ENCODE measurements around the gene PTPRD. TPM values are rescaled to one million over a fixed set of nuclear protein-coding genes. Genes with fewer than 3 reads are reported as not detected.

PTPRD gene
- total and polyA plus RNA-seq, 2 experiments from 2014 or later = 11.5 to 58.0 TPM

- no peak for TF ChIP-seq ETS1 (IDR thresholded peaks at IDR 0.05)
- no peak for TF ChIP-seq EZH2phosphoT487 (IDR thresholded peaks at IDR 0.05; ENCODE audit: unreplicated experiment)
- TF ChIP-seq JUNB (IDR thresholded peaks at IDR 0.05; ENCODE audit: unreplicated experiment) = no peak
- no peak for TF ChIP-seq CREB1 (CRISPR knock-in tag; IDR thresholded peaks at IDR 0.05; ENCODE audit: low read depth)
Observed at GRCh38 chr9:8832955-8833354, 1779.8 kb downstream of the PTPRD start (continued).

GRCh38 chr9:8832386-8832785 is 1780.4 kb downstream of the PTPRD start:
- no peaks in the 10 kb centered on the region for H3K27me3 ChIP-seq (ENCODE audit: insufficient read depth)
- H3K4me1 ChIP-seq (ENCODE audit: insufficient read depth) = peaks cover 8% of the 10 kb centered on the region; the same call in 1 of the 2 replicates
- no peaks in the 10 kb centered on the region for H3K9me2 ChIP-seq (ENCODE audit: insufficient read depth)
- H3K36me3 ChIP-seq (ENCODE audit: insufficient read depth) = no peaks in the 10 kb centered on the region
- no peak overlapping the region for H3K27ac ChIP-seq (ENCODE audit: low read depth)
- H3K36me3 Mint-ChIP-seq (ENCODE audit: low read depth) = no peaks in the 10 kb centered on the region; the same call in 2 of the 3 replicates
- DNase-seq (ENCODE audit: low spot score) = no peak
- H3K4me1 Mint-ChIP-seq = peaks cover 35% of the 10 kb centered on the region
- TF ChIP-seq, protein P1, sequence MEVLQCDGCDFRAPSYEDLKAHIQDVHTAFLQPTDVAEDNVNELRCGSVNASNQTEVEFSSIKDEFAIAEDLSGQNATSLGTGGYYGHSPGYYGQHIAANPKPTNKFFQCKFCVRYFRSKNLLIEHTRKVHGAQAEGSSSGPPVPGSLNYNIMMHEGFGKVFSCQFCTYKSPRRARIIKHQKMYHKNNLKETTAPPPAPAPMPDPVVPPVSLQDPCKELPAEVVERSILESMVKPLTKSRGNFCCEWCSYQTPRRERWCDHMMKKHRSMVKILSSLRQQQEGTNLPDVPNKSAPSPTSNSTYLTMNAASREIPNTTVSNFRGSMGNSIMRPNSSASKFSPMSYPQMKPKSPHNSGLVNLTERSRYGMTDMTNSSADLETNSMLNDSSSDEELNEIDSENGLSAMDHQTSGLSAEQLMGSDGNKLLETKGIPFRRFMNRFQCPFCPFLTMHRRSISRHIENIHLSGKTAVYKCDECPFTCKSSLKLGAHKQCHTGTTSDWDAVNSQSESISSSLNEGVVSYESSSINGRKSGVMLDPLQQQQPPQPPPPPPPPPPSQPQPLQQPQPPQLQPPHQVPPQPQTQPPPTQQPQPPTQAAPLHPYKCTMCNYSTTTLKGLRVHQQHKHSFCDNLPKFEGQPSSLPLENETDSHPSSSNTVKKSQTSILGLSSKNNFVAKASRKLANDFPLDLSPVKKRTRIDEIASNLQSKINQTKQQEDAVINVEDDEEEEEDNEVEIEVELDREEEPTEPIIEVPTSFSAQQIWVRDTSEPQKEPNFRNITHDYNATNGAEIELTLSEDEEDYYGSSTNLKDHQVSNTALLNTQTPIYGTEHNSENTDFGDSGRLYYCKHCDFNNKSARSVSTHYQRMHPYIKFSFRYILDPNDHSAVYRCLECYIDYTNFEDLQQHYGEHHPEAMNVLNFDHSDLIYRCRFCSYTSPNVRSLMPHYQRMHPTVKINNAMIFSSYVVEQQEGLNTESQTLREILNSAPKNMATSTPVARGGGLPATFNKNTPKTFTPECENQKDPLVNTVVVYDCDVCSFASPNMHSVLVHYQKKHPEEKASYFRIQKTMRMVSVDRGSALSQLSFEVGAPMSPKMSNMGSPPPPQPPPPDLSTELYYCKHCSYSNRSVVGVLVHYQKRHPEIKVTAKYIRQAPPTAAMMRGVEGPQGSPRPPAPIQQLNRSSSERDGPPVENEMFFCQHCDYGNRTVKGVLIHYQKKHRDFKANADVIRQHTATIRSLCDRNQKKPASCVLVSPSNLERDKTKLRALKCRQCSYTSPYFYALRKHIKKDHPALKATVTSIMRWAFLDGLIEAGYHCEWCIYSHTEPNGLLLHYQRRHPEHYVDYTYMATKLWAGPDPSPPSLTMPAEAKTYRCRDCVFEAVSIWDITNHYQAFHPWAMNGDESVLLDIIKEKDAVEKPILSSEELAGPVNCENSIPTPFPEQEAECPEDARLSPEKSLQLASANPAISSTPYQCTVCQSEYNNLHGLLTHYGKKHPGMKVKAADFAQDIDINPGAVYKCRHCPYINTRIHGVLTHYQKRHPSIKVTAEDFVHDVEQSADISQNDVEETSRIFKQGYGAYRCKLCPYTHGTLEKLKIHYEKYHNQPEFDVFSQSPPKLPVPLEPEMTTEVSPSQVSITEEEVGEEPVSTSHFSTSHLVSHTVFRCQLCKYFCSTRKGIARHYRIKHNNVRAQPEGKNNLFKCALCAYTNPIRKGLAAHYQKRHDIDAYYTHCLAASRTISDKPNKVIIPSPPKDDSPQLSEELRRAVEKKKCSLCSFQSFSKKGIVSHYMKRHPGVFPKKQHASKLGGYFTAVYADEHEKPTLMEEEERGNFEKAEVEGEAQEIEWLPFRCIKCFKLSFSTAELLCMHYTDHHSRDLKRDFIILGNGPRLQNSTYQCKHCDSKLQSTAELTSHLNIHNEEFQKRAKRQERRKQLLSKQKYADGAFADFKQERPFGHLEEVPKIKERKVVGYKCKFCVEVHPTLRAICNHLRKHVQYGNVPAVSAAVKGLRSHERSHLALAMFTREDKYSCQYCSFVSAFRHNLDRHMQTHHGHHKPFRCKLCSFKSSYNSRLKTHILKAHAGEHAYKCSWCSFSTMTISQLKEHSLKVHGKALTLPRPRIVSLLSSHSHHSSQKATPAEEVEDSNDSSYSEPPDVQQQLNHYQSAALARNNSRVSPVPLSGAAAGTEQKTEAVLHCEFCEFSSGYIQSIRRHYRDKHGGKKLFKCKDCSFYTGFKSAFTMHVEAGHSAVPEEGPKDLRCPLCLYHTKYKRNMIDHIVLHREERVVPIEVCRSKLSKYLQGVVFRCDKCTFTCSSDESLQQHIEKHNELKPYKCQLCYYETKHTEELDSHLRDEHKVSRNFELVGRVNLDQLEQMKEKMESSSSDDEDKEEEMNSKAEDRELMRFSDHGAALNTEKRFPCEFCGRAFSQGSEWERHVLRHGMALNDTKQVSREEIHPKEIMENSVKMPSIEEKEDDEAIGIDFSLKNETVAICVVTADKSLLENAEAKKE (CRISPR knock-in tag; IDR thresholded peaks at IDR 0.05) = no peak
- TF ChIP-seq REST (IDR thresholded peaks at IDR 0.05; ENCODE audit: unreplicated experiment) = no peak
- no peaks in the 10 kb centered on the region for H3K9me3 Mint-ChIP-seq
- no peak overlapping the region for H3K4me3 Mint-ChIP-seq
- no peak overlapping the region for H3K4me3 ChIP-seq
- no peak for ATAC-seq
- H2AFZ ChIP-seq = no peak overlapping the region
- H3K27me3 Mint-ChIP-seq (ENCODE audit: insufficient read depth, low read depth, poor library complexity) = no peaks in the 10 kb centered on the region
- H3F3A ChIP-seq (replicated peaks; ENCODE audit: low read depth) = no peaks in the 10 kb centered on the region
- H3K27ac Mint-ChIP-seq = peak overlapping the region; percentile 38; the same call in 1 of the 2 replicates
- H4K20me1 ChIP-seq (replicated peaks; ENCODE audit: insufficient read depth) = no peaks in the 10 kb centered on the region
- peaks cover 18% of the 10 kb centered on the region; the same call in 1 of the 2 replicates for H3K79me2 ChIP-seq (replicated peaks; ENCODE audit: insufficient read depth)
- no peak overlapping the region for H3K4me2 ChIP-seq
